ENCODE results near the gene NAV2.

The NAV2 gene

DNA sequence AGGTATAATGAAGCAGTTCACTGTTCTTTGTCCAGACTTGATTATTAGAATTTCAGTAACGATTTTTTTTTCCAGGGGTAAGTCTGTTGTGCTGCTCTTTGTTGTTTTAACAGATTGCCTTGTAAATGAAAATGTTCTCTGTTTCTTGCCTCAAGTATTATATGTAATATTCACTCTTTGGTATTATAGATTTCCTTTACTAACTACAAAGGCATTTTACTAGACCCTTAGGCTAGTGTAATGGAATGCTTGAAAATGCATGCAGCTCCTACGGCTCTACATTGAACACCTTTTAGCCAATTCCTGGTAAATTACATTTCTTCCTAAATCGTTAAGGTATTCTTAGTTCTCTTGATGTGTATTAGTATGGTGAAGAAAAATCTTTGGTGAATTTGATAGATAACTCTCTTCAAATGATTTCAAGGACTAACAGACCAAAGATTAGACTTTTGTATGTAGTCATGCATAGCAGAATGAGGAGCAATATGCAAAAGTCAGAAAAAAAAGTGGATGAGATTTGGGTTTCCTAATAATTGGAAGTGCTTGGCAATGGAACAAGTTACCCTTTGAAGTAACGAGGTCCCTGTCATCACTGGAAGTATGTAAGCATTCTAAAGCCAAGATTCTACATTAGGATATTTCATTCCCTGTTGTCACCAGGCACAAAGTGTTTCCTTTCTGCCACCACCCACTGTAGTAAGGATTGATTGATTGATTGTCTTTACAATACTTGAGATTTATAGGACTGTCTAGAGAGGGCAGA is 334.6 kb downstream of the NAV2 start:
- DNase-seq: no peak

DNA sequence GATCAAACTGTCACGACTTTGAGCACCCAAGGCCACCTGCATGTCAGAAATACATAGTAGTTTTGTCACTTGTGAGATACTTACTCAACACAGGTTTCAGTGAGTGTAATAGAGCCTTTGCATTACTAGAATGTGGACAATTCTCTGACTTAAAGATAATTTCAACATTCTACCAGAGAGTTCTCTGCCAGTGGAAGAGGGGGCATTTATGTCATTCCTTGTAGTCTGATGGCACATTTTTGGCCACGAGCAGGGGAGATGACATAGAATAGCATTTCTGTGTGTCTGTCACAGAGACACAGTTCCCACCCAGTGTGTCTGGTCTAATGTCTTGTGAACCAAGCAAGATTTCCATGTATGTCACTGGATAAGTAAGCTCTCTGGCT is 335.1 kb downstream of the NAV2 start:
- DNase-seq: no peak

DNA sequence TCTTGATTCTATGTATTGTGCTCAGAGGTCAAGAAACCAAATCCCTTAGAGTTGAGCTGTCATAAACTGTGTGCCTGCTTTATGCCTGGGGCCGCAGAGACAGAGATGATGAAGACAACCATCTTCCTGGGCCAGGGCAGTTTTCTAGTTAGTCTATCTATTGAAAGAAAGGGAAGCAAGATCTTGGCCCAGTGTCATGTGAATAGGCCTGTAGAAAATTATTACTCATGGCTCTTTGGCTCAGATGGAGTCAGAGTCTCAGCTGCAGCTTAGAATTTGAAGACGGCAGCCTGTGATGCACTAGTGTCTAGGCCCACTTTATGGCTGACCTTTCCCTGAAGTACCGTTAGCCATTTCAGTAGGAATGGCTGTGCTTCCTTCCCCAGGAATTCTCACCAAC is 335.6 kb downstream of the NAV2 start:
- no peak for DNase-seq

DNA sequence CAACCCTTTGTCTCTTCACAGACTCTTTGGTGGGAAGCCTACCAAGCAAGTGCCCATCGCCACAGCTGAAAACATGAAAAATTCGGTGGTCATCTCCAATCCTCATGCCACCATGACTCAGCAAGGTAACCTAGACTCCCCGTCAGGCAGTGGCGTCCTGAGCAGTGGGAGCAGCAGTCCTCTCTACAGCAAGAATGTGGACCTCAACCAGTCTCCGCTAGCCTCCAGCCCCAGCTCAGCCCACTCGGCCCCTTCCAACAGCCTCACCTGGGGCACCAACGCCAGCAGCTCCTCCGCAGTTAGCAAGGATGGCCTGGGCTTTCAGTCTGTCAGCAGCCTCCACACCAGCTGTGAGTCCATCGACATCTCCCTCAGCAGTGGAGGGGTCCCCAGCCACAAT is 336.1 kb downstream of the NAV2 start:
- DNase-seq: no peak

DNA sequence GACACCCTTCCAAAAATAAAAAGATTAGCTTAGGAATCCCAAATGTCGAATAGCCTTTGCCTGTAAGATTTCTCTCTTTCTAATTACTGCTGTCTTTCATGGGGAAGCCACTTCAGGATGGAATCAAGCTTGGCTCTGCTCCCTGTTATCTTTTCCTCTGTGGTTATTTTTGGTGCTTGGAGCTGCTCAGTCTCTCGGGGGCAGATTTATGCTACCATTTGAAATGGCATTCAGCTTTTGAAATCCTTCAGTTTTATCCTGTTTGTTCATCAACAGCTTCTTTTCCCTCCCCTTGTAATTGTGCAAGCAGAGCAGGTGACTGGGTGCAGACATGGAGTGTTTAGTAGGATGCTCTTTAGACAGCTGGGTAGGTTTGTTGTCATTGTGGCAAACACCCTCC is 336.6 kb downstream of the NAV2 start:
- no peak for DNase-seq

DNA sequence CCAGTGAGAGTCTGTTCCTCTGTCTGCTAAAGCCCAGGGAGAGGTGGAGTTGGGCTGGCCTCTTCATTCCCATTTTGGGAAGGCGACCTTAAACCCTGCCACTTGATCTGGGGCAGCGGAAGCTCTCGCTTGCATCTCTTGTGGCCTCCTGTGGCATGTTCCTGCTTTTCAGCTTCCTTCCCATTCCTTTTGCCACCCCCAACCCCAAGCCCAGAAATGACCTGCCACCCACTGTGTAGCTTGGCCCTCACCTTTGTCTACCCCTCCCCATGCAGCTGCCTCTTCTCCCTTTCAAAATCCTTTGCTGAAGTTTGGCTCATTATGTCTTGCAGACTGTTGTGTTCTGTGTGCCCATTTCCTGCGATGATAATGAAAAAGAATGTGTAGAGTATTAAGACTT is 337.4 kb downstream of the NAV2 start:
- no peak for DNase-seq

DNA sequence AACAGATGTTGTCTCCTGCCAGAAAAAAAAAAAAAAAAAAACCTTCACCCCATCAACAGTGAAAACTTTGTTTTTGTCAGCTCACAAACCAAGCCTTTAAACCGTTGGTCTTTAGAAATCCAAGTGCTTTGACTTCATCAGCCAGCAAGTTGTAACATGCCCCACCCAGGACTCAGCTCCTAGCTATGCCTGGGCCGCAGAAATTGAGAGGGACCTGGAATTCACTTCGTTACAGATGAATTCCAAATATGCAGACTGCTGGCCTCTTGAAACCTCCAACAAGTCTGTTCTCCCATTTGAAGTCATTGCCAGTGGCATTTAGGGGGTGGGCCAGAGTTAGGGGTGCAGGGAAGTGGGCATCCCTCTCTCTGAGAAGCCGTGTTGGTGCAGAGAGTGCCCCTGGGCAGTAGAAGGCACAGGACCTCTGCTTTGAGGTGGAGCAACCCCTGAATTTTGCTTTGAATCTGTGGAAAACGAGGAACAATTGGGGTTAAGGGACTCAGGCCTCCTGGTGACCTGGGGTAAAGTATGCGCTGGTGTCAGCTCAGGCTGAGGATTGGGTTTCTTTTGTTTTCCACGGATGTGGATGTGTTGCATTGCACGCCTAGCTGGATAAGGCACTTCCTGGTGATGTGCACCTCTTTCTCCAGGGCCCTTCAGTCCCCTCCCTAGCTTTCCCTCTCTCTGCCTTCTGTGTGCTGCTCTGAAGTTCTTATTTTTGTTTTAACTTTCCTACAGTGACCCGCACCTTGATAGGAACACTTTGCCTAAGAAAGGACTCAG is 338.1 kb downstream of the NAV2 start:
- no peak for DNase-seq

DNA sequence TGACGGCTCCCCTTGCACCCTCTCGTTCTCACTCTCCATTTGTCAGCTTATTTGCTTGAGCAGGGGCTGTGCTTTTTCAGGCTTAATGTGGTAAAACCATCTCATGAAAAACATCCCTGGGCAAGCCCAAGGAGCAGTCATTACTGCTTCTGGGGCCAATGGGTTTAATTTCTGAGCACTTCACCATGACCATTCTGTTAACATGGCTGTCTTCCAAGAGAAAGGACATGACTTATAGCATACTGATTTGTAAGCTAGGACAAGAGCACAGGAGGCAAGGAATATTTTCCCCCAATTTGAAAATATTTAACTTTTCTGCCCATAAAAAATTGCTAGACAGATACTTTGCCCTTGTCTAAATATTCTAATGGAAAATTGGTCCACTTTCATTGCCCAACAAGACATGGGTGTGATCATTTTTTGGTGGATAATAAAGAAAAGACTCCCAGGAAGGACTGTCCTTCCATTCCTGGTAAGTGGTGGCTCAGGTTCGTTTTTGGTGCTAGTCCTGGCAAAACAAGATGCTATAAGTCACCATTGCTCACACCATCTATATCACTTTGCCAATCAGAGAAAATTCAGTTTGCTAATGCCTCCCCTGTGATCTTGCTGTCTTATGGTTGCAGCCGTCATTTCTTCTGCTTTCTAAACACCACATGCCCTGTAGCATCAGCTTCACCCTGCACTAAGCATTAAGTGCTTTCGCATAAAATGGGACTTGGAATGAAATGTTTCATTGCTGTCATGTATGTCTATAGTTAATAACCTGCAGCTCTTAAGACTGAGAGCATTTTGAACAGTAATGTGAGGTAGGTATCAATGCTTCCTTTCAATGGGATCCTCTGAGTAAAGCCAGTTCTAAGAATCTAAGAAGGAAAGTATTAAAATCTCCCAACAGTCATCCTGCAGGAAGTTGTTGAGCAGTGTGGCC is 339.1 kb downstream of the NAV2 start:
- no peak for DNase-seq

DNA sequence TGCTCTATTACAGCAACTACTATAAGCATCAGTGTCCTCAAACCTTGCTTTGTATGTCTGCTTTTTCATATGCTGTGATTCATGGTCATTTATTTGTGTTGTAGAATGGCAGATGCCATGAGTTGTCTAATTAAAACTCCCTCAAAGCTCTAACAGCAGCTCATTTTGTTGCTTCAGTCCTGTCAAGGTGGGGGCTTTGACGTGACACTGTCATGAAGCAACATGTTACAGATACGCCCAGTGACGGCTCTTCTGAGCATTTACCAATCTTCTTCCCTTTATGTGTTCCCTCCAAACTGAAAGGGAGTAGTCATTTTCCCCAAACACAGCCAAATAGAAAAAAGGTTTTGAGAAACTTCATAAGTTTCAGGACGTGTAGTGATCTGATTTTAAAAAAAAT is 340.9 kb downstream of the NAV2 start:
- no peak for DNase-seq

DNA sequence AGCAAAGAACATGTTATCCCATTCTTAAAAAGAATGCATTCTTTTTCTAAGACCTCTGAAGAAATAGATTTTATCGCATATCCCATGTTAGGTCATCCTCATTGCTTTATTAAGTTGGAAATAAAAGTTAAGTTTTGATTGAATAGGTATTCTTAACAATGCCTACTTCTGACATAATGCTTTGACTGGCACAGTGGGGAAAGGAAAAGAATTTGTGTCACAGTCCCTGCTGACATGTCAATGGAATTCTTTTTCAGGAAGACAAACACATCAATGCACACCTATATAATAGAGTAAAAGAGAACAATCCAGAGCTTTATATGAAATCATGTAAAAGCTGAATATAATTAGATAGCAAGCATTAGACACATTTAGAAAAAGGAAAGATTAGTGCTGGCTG is 341.9 kb downstream of the NAV2 start:
- no peak for DNase-seq

DNA sequence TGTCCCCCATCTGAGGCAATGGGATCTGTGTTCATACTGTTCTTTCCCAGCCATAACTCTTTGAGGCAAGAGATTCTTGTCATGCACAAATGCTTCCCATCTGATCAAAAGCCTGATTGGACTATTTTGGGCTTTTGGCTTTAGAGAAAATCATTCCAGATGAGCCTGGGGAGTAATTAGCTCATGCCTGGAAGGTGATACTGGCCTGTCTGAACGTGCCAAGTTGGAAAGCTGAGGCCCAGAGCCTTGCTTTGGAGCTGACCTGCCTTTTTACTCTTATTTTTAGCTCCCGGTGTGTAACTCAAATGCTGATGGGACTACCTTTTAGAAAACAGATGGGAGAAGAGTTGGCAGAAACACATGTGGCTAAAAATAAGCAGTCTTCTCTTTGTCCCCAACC is 342.7 kb downstream of the NAV2 start:
- DNase-seq: no peak

DNA sequence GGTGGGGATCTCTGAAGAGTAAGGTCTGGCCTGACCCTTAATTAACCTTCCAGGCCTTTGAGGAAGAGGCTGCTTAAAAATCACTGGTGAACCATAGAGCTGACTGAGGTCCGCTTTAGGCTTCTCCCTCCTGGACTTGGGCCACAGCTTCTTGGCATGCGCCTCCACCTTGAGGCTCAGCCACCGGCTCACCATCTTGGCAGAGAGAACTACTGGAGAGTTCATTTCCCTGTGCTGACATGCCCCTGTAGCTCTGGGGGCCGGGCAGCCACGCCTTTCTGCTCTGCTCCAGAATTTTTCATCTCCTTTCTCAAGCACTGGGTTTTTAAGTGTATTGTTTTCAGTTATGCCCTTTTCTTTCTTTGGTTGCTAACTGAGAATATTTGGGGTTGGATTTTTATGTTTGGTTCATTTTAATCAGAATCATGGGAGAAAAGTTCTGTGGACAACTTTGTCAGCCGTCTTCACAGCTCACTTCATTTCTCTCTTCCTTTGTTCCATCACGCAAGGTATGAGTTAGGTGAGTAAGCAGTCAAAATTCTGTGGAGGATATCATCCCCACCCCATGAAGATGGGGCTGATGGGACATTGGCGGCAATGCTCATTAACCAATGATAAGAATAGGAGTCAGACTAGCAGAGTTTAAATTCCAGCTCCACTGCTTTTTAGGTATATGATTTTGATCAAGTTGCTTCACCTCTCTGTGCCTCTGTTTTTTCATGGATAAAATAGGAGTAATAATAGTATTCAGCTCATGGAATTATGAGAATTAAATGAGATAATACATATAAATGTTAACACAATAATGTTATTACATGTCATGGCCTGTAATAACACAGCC is 343.7 kb downstream of the NAV2 start:
- DNase-seq: no peak

DNA sequence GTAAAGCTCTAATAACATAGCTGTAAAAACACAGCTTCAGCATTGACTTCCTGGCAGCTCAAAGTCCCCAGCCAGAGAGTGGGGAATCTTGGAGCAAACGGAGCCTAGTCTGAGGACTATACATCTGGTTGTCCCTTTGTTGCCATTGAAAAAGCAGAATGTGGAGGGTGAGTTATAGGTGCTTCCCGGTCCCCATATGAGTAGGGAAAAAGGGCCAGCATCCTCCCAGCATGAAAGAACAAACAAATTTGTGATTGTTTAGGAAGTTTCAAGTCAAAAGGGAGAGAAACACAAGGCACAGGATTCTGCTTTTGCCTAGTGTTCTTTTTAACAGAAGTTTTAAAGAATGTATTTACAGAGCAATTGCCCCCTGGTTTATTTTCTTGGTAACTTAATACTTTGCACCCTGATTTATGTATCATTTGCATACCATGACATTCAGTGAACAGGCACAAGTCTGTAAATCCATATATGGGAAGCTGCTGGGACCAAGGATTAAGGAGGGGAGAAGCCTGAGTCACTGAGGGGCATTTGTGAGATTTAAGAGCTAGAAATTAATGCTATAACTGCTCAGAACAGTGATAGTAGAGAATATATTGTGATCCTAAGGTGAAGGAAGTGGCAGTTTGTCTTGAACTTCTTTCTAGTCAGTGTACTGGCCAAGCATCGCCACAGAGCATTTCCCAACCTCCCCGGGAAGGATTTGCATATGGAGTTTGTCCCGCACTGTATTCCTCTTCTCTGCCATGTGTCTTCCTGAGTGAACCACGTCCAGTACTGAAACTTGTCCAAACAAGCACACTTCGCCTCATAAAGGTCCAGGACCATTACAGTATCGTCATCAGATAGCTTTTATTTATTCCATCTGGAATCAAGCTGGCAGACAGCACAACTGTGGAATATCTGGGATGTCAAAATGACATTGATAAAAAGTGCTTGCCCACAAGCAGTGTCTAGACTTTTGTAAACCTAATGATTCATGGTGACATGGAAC is 344.6 kb downstream of the NAV2 start:
- no peak for DNase-seq

DNA sequence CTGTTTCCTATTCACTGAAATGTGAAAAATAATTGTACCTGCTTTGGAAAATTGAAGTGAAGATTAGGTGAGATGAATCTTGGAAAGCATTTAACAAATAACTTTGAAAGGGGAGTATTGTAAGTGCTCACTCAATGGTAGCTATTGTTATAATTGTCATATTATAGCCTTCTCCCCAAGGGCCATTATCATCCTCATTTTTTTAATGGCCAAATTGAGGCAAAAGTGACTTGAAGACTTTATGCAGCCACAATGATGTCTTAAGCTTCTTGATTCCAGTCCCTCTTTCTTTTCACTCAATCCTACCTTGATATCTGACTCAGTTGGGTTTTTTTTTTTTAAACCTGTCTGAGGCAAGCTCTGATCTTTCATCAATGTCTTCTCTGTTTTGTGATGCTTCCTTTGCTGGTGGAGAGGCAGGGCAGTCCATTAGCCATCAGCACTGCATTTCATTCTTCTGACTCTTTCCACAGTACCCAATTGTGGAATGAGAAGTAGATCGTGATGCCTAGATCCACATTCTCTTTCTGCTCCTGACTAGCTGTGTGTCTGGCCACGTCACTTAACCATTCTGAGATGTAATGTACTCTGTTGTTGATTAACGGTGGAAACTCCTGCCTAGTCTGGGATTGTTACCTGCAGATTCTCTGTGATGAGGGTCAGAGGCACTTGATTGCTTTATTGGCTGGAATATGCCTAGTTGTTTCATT is 346.3 kb downstream of the NAV2 start:
- DNase-seq: no peak

DNA sequence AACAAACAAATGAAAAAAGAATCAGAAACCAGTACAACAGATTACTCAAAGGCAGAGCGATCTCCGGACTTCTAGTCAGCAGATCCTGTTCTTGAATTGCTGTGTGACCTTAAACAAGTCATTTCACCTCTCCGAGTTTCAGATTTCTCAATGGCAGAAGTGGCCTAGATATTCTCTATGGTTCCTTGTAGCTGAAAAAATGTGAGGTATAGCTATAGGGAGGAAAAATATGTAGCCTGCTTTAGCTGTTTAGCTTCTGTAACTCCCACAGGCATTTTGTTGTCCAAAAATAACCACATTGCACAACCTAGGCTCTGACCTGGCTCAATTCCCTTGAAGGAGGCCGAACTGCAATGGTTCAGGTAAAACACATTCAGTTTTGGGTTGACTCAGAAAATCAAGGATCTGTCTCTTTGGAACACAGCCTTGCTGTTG is 347.0 kb downstream of the NAV2 start:
- DNase-seq: no peak

DNA sequence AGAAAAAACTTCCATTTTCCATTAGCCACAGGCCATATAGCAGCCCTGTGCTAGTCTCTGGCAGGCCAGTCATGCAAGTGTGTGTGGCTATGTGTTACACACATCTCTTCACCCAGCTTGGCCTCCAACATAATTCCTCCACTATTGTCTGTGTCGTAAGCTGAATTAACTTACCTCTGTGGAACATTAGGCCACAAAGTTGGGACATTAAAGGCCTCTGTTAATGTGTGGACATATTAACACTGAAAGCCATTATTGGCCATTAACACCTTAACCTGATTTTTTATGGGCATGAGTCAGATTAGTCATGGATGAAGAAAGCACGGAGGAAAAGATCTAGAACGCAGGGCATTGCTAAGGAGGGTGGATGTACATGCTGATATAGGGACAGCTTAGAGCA is 347.5 kb downstream of the NAV2 start:
- DNase-seq: no peak

DNA sequence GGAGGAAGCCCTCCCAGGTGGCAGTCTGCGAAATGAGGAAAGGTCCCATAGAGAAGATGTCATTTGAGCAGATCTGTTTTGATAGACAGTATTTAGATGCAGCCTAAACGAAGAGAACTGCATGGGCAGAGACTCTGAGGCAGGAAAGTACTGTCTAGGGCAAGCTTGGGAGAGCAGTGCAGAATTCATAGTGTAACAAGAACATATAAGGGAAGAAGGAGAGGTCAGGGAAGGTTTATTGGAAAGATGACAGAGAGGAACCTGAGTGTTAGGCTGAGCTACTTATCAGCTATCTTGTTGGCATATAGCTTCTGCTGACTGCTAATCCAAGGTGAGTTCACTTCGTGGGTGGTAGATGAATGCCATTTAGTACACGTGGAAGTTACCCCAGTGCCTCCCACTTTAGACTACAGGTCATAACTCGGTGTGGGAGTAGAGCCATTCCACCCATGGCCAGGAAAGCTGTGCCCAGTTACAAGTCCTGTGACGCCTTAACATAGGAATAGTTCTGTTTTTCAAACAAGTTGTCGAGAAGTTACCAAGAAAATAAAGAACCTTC is 348.1 kb downstream of the NAV2 start:
- no peak for DNase-seq

DNA sequence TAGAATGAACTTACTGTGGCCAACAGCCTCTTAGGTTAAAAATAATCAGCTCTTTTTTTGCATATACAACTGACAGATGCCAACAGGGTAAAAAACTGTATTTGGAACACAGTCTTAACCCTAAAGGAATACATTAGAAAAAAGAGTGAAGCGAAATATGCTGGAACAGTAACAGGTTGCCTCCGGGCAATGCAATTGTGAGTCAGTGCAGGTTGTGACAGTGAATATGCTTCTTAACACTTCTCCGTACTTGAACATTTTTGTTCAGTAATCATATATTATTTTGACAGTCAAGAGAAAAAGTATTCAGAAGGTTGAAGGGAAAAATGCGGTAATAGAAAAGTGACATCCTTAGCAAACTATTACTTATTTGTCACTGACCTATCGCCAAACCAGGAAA is 349.1 kb downstream of the NAV2 start:
- no peak for DNase-seq

DNA sequence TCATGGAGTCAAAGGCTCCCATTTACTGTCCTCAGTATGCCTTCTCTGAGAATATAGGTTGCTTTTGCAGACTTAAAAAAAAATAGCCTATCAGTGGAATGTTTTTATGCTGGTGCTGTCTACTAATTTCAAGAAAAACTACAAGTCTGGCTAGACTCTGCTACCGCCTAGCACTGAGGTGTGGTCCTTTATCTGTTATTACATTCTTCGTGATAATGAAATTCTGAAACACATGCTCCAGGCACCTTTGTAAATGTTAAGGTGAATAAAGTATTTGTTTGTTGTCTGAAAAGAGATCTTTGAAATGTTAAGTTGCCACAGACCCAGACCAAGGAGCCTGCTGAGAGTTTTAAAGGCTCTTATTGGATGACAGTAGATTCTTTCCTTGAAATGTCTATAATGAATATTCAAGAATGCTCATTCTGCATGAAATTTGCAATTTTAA is 352.3 kb downstream of the NAV2 start:
- no peak for DNase-seq

DNA sequence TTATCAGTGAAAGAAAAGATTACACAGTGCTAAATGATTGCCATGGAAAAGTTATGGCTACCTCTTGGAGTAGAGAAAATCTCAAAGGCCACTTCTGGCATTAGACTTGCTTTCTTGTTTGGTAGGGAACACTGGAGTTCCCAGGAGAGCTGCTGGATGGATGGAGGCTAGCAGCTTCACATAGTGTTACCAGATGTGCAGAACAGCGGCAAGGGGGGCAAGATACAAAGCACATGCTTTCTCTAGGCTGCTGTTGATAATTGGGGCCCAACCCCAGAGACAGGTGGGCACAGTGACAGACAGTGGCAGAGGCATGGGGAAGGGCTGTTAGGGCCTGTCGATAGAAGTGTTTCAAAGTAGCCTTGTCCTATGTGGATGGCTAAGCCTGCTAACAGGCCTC is 352.8 kb downstream of the NAV2 start:
- DNase-seq: no peak
